ENCODE data around the gene RIMS4. TPM values are rescaled to one million over a fixed set of nuclear protein-coding genes. Genes with fewer than 3 reads are reported as not detected.

The RIMS4 gene
- total RNA-seq = 0.14 TPM
- polyA plus RNA-seq = 0.21 TPM
- long read RNA-seq, donor 1 = 0 reads
- long read RNA-seq, donor 2, partial matches to known transcripts = 77 of 105 reads
- long read RNA-seq, donor 2, other reads (novel, unspliced or antisense) = 28 of 105 reads
- long read RNA-seq, donor 3 = 0 reads
- long read RNA-seq, donor 4 = 0 reads
- long read RNA-seq, donor 5 = 0 reads
- long read RNA-seq, donor 6 = 0 reads
- long read RNA-seq, donor 7 = 0 reads
- long read RNA-seq, donor 8 = 0 reads
- long read RNA-seq, donor 9 = 0 reads
- long read RNA-seq, donor 10 = 0 reads

DNA sequence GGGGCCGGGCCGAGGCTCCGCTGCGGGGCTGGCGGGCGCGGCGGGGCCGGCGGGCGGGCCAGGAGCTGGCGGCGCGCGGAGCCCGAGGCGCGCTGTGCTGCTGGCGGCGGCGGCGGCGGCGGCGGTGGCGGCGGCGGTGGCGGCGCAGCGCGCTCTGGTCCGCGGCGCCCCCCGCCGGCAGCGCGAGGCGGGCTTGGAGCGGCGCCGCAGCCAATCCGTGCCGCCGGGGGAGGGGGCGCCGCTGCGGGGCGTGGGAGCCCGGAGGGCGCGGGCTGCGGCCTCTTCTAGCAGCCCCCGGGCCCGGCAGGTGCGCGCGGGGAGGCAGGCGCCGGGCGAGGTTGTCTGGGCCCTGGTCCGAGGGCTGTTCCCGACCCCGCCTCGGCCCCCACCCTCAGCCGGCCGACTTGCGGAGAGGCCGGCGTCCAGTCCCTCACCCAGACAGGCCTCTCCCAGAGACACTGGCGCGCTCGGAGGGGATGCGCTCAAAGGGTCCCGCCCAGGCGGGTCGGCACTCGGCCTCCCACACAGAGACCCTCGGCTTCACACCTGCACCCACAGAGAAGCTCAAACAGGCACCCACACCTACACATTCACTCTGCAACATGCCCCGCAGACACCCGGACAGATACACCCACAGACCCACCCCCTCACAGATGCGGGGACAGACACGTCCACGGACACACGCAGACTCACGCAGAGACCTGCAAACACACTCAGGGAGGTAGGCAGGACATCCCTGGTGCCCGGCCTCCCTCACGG is at the start of gene RIMS4:
Gene RIMS4, minus strand, starts transcription at position 156 of the 759 bp plus-strand sequence. CDS start 275 bp downstream, outside the sequence.
- Histone ChIP-seq H3K4me1 (ENCODE audit: control insufficient read depth in 2 of 2, insufficient read depth in 2 of 2, low read length in 2 of 2) (no peaks in the 10 kb centered on the region), H3K4me3 (ENCODE audit: low read length in 2 of 2) (peak within 1 kb of the TSS in 1 of 2 donors; percentile 14), H3K27me3 (ENCODE audit: control insufficient read depth in 2 of 2, insufficient read depth in 1 of 2, low read length in 1 of 2) (peaks cover 62 to 65% of the 10 kb centered on the region in 2 donors), H3K9me3 (ENCODE audit: control insufficient read depth in 2 of 2, insufficient read depth in 1 of 2, low read length in 1 of 2) (peaks cover 0 to 5% of the 10 kb centered on the region in 2 donors), H3K27ac (ENCODE audit: low read depth in 1 of 2, low read length in 1 of 2) (no peak within 1 kb of the TSS), H3K36me3 (ENCODE audit: control insufficient read depth in 2 of 2, insufficient read depth in 2 of 2, low read length in 1 of 2) (no peaks in the 10 kb centered on the region)
- DNase-seq (ENCODE audit: low read depth in 6 of 9, low spot score in 9 of 9) = no peak
- WGBS = 7% methylated on average over 88 of the region's 89 CpGs

DNA sequence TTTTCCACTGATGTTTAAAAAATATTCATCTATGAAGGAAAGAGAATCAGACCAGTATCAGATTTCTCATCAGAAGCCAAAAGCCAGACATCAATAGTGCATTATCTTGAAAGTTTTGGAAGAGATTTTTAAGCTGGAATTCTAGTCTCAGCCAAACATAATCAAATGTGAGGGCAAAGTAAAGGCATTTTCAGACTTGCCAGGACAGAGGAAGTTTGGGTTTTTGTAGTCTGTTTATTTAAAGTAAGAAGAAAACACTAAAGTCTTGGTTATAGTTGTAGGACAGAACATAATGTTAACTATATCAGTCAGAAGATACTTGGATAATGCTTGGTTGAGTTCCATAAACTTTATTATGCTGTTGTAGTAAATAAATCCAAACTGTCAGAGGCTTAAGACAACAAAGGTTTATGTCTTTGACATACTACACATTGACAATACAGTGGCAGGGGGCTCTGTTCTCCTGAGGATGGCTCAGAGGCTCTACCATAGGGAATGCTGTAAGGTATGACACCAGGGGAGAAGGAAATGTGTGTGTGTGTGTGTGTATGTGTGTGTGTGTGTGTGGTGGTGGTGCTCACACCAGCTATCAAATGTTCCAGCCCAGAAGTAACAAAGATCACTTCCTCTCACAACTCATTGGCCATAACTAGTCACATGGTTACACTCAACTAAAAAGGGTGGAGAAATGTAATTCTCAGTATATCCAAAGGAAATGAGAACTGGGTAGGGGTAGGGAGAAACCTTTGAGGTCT is 48.4 kb upstream of the RIMS4 start:
- H3K4me3 ChIP-seq (ENCODE audit: low read length in 2 of 2) = no peak overlapping the region
- peak in 1 of 9 donors; percentile 6 for DNase-seq (ENCODE audit: low read depth in 6 of 9, low spot score in 9 of 9)
- no peaks in the 10 kb centered on the region for H3K9me3 ChIP-seq (ENCODE audit: control insufficient read depth in 2 of 2, insufficient read depth in 1 of 2, low read length in 1 of 2)
- H3K4me1 ChIP-seq (ENCODE audit: control insufficient read depth in 2 of 2, insufficient read depth in 2 of 2, low read length in 2 of 2) = no peaks in the 10 kb centered on the region
- no peaks in the 10 kb centered on the region for H3K36me3 ChIP-seq (ENCODE audit: control insufficient read depth in 2 of 2, insufficient read depth in 2 of 2, low read length in 1 of 2)
- H3K27me3 ChIP-seq (ENCODE audit: control insufficient read depth in 2 of 2, insufficient read depth in 1 of 2, low read length in 1 of 2) = no peaks in the 10 kb centered on the region
- no peak overlapping the region for H3K27ac ChIP-seq (ENCODE audit: low read depth in 1 of 2, low read length in 1 of 2)

DNA sequence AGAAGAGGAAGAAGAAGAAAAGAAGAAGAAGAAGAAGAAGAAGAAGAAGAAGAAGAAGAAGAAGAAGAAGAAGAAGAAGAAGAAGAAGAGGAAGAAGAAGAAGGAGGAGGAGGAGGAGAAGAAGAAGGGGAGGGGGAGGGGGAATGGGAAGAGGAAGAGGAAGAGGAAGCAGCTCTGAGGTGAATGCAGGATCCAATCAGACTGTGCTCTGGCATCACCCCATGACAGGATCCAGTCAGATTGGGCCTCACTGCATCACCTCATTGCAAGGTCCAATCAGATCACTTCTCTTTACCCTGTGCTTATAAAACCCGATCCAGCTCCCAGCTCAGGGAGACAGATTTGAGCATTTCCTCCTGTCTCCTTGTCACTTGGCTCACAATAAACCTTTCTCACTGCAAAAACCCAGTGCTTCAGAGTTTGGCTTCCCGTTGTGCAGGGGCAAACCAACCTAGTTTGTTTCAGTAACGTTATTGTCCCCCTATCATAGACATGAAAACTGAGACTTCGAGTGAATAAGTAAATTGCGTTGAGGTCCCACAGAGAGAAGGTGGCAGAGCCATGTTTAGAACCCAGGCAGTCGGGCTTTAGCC is 46.6 kb upstream of the RIMS4 start:
- Histone ChIP-seq H3K9me3 (ENCODE audit: control insufficient read depth in 2 of 2, insufficient read depth in 1 of 2, low read length in 1 of 2) (no peaks in the 10 kb centered on the region), H3K27me3 (ENCODE audit: control insufficient read depth in 2 of 2, insufficient read depth in 1 of 2, low read length in 1 of 2) (no peaks in the 10 kb centered on the region), H3K36me3 (ENCODE audit: control insufficient read depth in 2 of 2, insufficient read depth in 2 of 2, low read length in 1 of 2) (no peaks in the 10 kb centered on the region), H3K4me1 (ENCODE audit: control insufficient read depth in 2 of 2, insufficient read depth in 2 of 2, low read length in 2 of 2) (no peaks in the 10 kb centered on the region), H3K27ac (ENCODE audit: low read depth in 1 of 2, low read length in 1 of 2) (no peak overlapping the region), H3K4me3 (ENCODE audit: low read length in 2 of 2) (no peak overlapping the region)
- no peak for DNase-seq (ENCODE audit: low read depth in 6 of 9, low spot score in 9 of 9)
- WGBS = 95% methylated on average over 6 of the region's 6 CpGs

- Histone ChIP-seq H3K27ac (ENCODE audit: low read depth in 1 of 2, low read length in 1 of 2) (no peak overlapping the region), H3K27me3 (ENCODE audit: control insufficient read depth in 2 of 2, insufficient read depth in 1 of 2, low read length in 1 of 2) (no peaks in the 10 kb centered on the region), H3K9me3 (ENCODE audit: control insufficient read depth in 2 of 2, insufficient read depth in 1 of 2, low read length in 1 of 2) (no peaks in the 10 kb centered on the region), H3K4me3 (ENCODE audit: low read length in 2 of 2) (no peak overlapping the region), H3K36me3 (ENCODE audit: control insufficient read depth in 2 of 2, insufficient read depth in 2 of 2, low read length in 1 of 2) (no peaks in the 10 kb centered on the region), H3K4me1 (ENCODE audit: control insufficient read depth in 2 of 2, insufficient read depth in 2 of 2, low read length in 2 of 2) (no peaks in the 10 kb centered on the region)
- WGBS = 93% methylated on average over 2 of the region's 2 CpGs
- no peak for DNase-seq (ENCODE audit: low read depth in 6 of 9, low spot score in 9 of 9)
These were observed 46.1 kb upstream of the RIMS4 start for GRCh38 chr20:44856442-44856841.

- Histone ChIP-seq H3K36me3 (ENCODE audit: control insufficient read depth in 2 of 2, insufficient read depth in 2 of 2, low read length in 1 of 2) (no peaks in the 10 kb centered on the region), H3K4me3 (ENCODE audit: low read length in 2 of 2) (no peak overlapping the region), H3K27ac (ENCODE audit: low read depth in 1 of 2, low read length in 1 of 2) (no peak overlapping the region), H3K27me3 (ENCODE audit: control insufficient read depth in 2 of 2, insufficient read depth in 1 of 2, low read length in 1 of 2) (no peaks in the 10 kb centered on the region), H3K4me1 (ENCODE audit: control insufficient read depth in 2 of 2, insufficient read depth in 2 of 2, low read length in 2 of 2) (no peaks in the 10 kb centered on the region), H3K9me3 (ENCODE audit: control insufficient read depth in 2 of 2, insufficient read depth in 1 of 2, low read length in 1 of 2) (no peaks in the 10 kb centered on the region)
- WGBS = 85% methylated on average over 3 of the region's 3 CpGs
- no peak for DNase-seq (ENCODE audit: low read depth in 6 of 9, low spot score in 9 of 9)
These were observed 41.2 kb upstream of the RIMS4 start for GRCh38 chr20:44851545-44851944.

DNA sequence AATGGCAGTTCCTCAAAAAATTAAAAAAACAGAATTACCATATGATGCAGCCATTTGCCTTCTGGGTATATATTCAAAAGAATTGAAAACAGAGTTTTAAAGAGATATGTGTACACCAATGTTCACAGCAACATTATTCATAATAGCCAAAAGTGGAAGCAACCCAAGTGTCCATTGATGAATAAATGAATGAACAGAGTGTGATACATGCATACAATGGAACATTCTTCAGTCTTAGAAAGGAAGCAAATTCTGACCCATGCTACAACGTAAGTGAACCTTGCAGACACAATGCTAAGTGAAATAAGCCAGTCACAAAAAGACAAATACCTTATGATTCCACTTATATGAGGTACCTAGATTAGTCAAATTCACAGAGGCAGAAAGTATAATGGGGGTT is 40.5 kb upstream of the RIMS4 start:
- no peak overlapping the region for H3K4me3 ChIP-seq (ENCODE audit: low read length in 2 of 2)
- no peak overlapping the region for H3K27ac ChIP-seq (ENCODE audit: low read depth in 1 of 2, low read length in 1 of 2)
- 94% methylated on average over 1 of the region's 1 CpG for WGBS
- no peaks in the 10 kb centered on the region for H3K36me3 ChIP-seq (ENCODE audit: control insufficient read depth in 2 of 2, insufficient read depth in 2 of 2, low read length in 1 of 2)
- no peaks in the 10 kb centered on the region for H3K27me3 ChIP-seq (ENCODE audit: control insufficient read depth in 2 of 2, insufficient read depth in 1 of 2, low read length in 1 of 2)
- no peaks in the 10 kb centered on the region for H3K4me1 ChIP-seq (ENCODE audit: control insufficient read depth in 2 of 2, insufficient read depth in 2 of 2, low read length in 2 of 2)
- no peaks in the 10 kb centered on the region for H3K9me3 ChIP-seq (ENCODE audit: control insufficient read depth in 2 of 2, insufficient read depth in 1 of 2, low read length in 1 of 2)
- DNase-seq (ENCODE audit: low read depth in 6 of 9, low spot score in 9 of 9) = no peak

DNA sequence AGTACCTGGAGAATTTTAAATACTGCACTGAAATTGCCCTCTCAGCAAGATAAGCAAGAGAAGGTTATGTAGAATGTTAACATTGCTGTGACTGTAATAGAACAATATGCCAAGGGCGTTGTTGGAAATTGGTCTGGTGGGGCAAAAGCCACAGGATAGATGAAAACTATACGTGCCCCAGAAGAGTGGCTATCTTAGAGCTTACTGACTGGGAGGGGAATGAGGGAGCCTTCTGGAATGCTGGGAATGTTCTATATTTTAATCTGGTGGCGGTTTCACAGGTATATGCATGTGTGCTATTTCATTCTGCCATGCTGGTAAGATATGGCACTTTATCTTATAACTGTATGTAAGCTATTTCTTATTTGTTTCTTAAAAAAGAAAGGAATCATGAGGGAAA is 39.9 kb upstream of the RIMS4 start:
- H3K27me3 ChIP-seq (ENCODE audit: control insufficient read depth in 2 of 2, insufficient read depth in 1 of 2, low read length in 1 of 2) = no peaks in the 10 kb centered on the region
- DNase-seq (ENCODE audit: low read depth in 6 of 9, low spot score in 9 of 9) = no peak
- H3K27ac ChIP-seq (ENCODE audit: low read depth in 1 of 2, low read length in 1 of 2) = no peak overlapping the region
- H3K4me1 ChIP-seq (ENCODE audit: control insufficient read depth in 2 of 2, insufficient read depth in 2 of 2, low read length in 2 of 2) = no peaks in the 10 kb centered on the region
- H3K4me3 ChIP-seq (ENCODE audit: low read length in 2 of 2) = no peak overlapping the region
- H3K36me3 ChIP-seq (ENCODE audit: control insufficient read depth in 2 of 2, insufficient read depth in 2 of 2, low read length in 1 of 2) = no peaks in the 10 kb centered on the region
- 89% methylated on average over 3 of the region's 3 CpGs for WGBS
- H3K9me3 ChIP-seq (ENCODE audit: control insufficient read depth in 2 of 2, insufficient read depth in 1 of 2, low read length in 1 of 2) = no peaks in the 10 kb centered on the region

DNA sequence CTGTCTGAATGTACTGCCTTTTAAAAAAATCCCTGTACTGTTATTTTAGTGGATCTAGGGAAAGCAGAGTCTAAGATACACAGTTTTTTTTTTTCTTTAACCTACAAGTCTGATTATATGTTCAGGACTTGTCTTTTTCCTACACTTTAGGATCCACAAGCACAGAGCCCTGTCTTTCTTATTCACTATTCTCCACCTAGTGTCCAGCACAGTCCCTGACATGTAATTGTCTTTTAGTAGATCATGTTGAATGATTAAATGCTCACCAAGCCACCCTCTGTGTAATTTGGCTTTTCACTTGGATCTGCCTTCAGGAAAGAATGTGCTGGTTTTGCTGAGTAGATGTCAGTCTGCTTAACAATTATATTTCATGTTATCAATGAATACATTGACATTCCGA is 39.4 kb upstream of the RIMS4 start:
- Histone ChIP-seq H3K27me3 (ENCODE audit: control insufficient read depth in 2 of 2, insufficient read depth in 1 of 2, low read length in 1 of 2) (no peaks in the 10 kb centered on the region), H3K4me3 (ENCODE audit: low read length in 2 of 2) (no peak overlapping the region), H3K27ac (ENCODE audit: low read depth in 1 of 2, low read length in 1 of 2) (no peak overlapping the region), H3K36me3 (ENCODE audit: control insufficient read depth in 2 of 2, insufficient read depth in 2 of 2, low read length in 1 of 2) (no peaks in the 10 kb centered on the region), H3K4me1 (ENCODE audit: control insufficient read depth in 2 of 2, insufficient read depth in 2 of 2, low read length in 2 of 2) (no peaks in the 10 kb centered on the region), H3K9me3 (ENCODE audit: control insufficient read depth in 2 of 2, insufficient read depth in 1 of 2, low read length in 1 of 2) (no peaks in the 10 kb centered on the region)
- 98% methylated on average over 1 of the region's 1 CpG for WGBS
- no peak for DNase-seq (ENCODE audit: low read depth in 6 of 9, low spot score in 9 of 9)

Measured in thymus (tissue), 14 donors.